ENCODE data around the gene FCN1.
"Not testable (repeated sequence)": the region's sequence is repeated elsewhere in the genome, so short reads cannot be mapped to it uniquely, and the experiment has no call there.

The FCN1 gene

GRCh38 chr9:134860510-134860909 is 57.2 kb downstream of the FCN1 start:
- Histone ChIP-seq H3K9ac (ENCODE audit: low read length) (no peak overlapping the region), H3K27me3 (ENCODE audit: low read length) (no peaks in the 10 kb centered on the region), H3K36me3 (ENCODE audit: low read length) (no peaks in the 10 kb centered on the region), H3K4me2 (ENCODE audit: low read depth, low read length, poor library complexity, severe bottlenecking) (no peak overlapping the region), H2AFZ (ENCODE audit: low read depth, low read length, severe bottlenecking) (no peak overlapping the region), H3K79me2 (ENCODE audit: insufficient read depth, low read length) (no peaks in the 10 kb centered on the region), H3F3A (ENCODE audit: insufficient read depth) (no peaks in the 10 kb centered on the region), H3K4me3 (ENCODE audit: insufficient read depth, low read length, poor library complexity, severe bottlenecking) (no peak overlapping the region), H3K27ac (ENCODE audit: low read depth, low read length) (no peak overlapping the region), H4K20me1 (ENCODE audit: low read depth, low read length) (no peaks in the 10 kb centered on the region), H3K9me3 (ENCODE audit: insufficient read depth, low read length) (no peaks in the 10 kb centered on the region), H3K9me2 (replicated peaks; ENCODE audit: insufficient read depth, low read length) (no peaks in the 10 kb centered on the region)
- no peak for TF ChIP-seq EZH2phosphoT487 (conservative IDR thresholded peaks at IDR 0.05; ENCODE audit: low read length)
- no peak for TF ChIP-seq CTCF (IDR thresholded peaks at IDR 0.05; ENCODE audit: insufficient read depth, low read length, poor library complexity, severe bottlenecking)

- Histone ChIP-seq H3K27ac (ENCODE audit: low read depth, low read length) (no peak overlapping the region), H2AFZ (ENCODE audit: low read depth, low read length, severe bottlenecking) (no peak overlapping the region), H3F3A (ENCODE audit: insufficient read depth) (no peaks in the 10 kb centered on the region)
Observed at GRCh38 chr9:134858051-134858841, 59.5 kb downstream of the FCN1 start.

GRCh38 chr9:134857451-134857850 is 60.3 kb downstream of the FCN1 start:
- not testable (repeated sequence) for H3F3A ChIP-seq (ENCODE audit: insufficient read depth); H3K36me3 ChIP-seq (ENCODE audit: low read length); H3K79me2 ChIP-seq (ENCODE audit: insufficient read depth, low read length); H3K27ac ChIP-seq (ENCODE audit: low read depth, low read length); H3K9ac ChIP-seq (ENCODE audit: low read length); H3K27me3 ChIP-seq (ENCODE audit: low read length); H3K4me3 ChIP-seq (ENCODE audit: insufficient read depth, low read length, poor library complexity, severe bottlenecking); H3K9me3 ChIP-seq (ENCODE audit: insufficient read depth, low read length); H2AFZ ChIP-seq (ENCODE audit: low read depth, low read length, severe bottlenecking); H3K9me2 ChIP-seq (replicated peaks; ENCODE audit: insufficient read depth, low read length); H3K4me2 ChIP-seq (ENCODE audit: low read depth, low read length, poor library complexity, severe bottlenecking); H4K20me1 ChIP-seq (ENCODE audit: low read depth, low read length)

More at GRCh38 chr9:134858051-134858841, 59.5 kb downstream of the FCN1 start:
- H3K4me3 ChIP-seq (ENCODE audit: insufficient read depth, low read length, poor library complexity, severe bottlenecking): no peak overlapping the region
- TF ChIP-seq EZH2phosphoT487 (conservative IDR thresholded peaks at IDR 0.05; ENCODE audit: low read length) (no peak), CTCF (IDR thresholded peaks at IDR 0.05; ENCODE audit: insufficient read depth, low read length, poor library complexity, severe bottlenecking) (no peak)
- no peak overlapping the region for H3K9ac ChIP-seq (ENCODE audit: low read length)
- no peaks in the 10 kb centered on the region for H4K20me1 ChIP-seq (ENCODE audit: low read depth, low read length)
- H3K9me3 ChIP-seq (ENCODE audit: insufficient read depth, low read length): no peaks in the 10 kb centered on the region
- H3K27me3 ChIP-seq (ENCODE audit: low read length): no peaks in the 10 kb centered on the region
- H3K79me2 ChIP-seq (ENCODE audit: insufficient read depth, low read length): no peaks in the 10 kb centered on the region
- no peaks in the 10 kb centered on the region for H3K9me2 ChIP-seq (replicated peaks; ENCODE audit: insufficient read depth, low read length)
- H3K36me3 ChIP-seq (ENCODE audit: low read length): no peaks in the 10 kb centered on the region
- no peak overlapping the region for H3K4me2 ChIP-seq (ENCODE audit: low read depth, low read length, poor library complexity, severe bottlenecking)

- Histone ChIP-seq H3K4me3 (ENCODE audit: insufficient read depth, low read length, poor library complexity, severe bottlenecking) (no peak overlapping the region), H3K9me3 (ENCODE audit: insufficient read depth, low read length) (peaks cover 11% of the 10 kb centered on the region; the same call in 1 of the 2 replicates), H3K27ac (ENCODE audit: low read depth, low read length) (no peak overlapping the region), H3K79me2 (ENCODE audit: insufficient read depth, low read length) (no peaks in the 10 kb centered on the region), H2AFZ (ENCODE audit: low read depth, low read length, severe bottlenecking) (no peak overlapping the region), H3K27me3 (ENCODE audit: low read length) (no peaks in the 10 kb centered on the region), H4K20me1 (ENCODE audit: low read depth, low read length) (no peaks in the 10 kb centered on the region), H3K9me2 (replicated peaks; ENCODE audit: insufficient read depth, low read length) (no peaks in the 10 kb centered on the region), H3K4me2 (ENCODE audit: low read depth, low read length, poor library complexity, severe bottlenecking) (no peak overlapping the region), H3K36me3 (ENCODE audit: low read length) (no peaks in the 10 kb centered on the region), H3F3A (ENCODE audit: insufficient read depth) (no peaks in the 10 kb centered on the region), H3K9ac (ENCODE audit: low read length) (no peak overlapping the region)
- TF ChIP-seq EZH2phosphoT487 (conservative IDR thresholded peaks at IDR 0.05; ENCODE audit: low read length) (no peak), CTCF (IDR thresholded peaks at IDR 0.05; ENCODE audit: insufficient read depth, low read length, poor library complexity, severe bottlenecking) (no peak)
Observed at GRCh38 chr9:134855900-134856377, 61.8 kb downstream of the FCN1 start.

All from SU-DHL-6 (cell line).